Lung (tissue), 12 donors: ENCODE measurements around the gene PSMG1. TPM values are rescaled to one million over a fixed set of nuclear protein-coding genes. Genes with fewer than 3 reads are reported as not detected.

ENCODE experiments used
- ATAC-seq: fragments of 200-7000 bp; cut with Tn5 transposase; one replicate; pipeline ENCODE4 v1.9.1; 2020; ENCODE audit warnings: moderate number of reproducible peaks; ENCODE audit not compliant: insufficient read depth, low FRiP score
- DNase-seq, 3 donors: peaks; one replicate each; pipeline ENCODE4 v3.0.0-alpha.2; 2013 to 2017
- H3K27ac ChIP-seq, 2 donors: one replicate each; pipeline ENCODE4 v1.5.1; 2013; ENCODE audit warnings: mild to moderate bottlenecking in 2 of 2, moderate library complexity in 2 of 2, control low read depth in 1 of 2, inconsistent platforms in 1 of 2, low read depth in 1 of 2, low read length in 1 of 2
- H3K27me3 ChIP-seq, 3 donors: one replicate each; pipeline ENCODE4 v1.5.1; 2013; ENCODE audit warnings: low read length in 2 of 3; ENCODE audit not compliant: control insufficient read depth in 3 of 3, insufficient read depth in 3 of 3
- H3K36me3 ChIP-seq, 4 donors: one replicate each; pipeline ENCODE4 v1.5.1; 2013; ENCODE audit warnings: low read length in 4 of 4, mild to moderate bottlenecking in 1 of 4, moderate library complexity in 1 of 4; ENCODE audit not compliant: control insufficient read depth in 4 of 4, insufficient read depth in 4 of 4
- H3K4me1 ChIP-seq, 5 donors: one replicate each; pipeline ENCODE4 v1.5.1; 2013; ENCODE audit warnings: low read length in 5 of 5, mild to moderate bottlenecking in 2 of 5, moderate library complexity in 1 of 5; ENCODE audit not compliant: control insufficient read depth in 5 of 5, insufficient read depth in 5 of 5
- H3K4me3 ChIP-seq: one replicate; pipeline ENCODE4 v1.5.1; 2013; ENCODE audit warnings: mild to moderate bottlenecking, control low read depth, moderate library complexity
- H3K9ac ChIP-seq, 2 donors: one replicate each; pipeline ENCODE4 v1.5.1; 2013; ENCODE audit warnings: low read length in 2 of 2, control low read depth in 1 of 2; ENCODE audit not compliant: insufficient read depth in 1 of 2
- H3K9me3 ChIP-seq, 4 donors: one replicate each; pipeline ENCODE4 v1.5.1; 2013; ENCODE audit warnings: low read length in 3 of 4, mild to moderate bottlenecking in 1 of 4, moderate library complexity in 1 of 4; ENCODE audit not compliant: control insufficient read depth in 4 of 4, insufficient read depth in 3 of 4
- WGBS, 2 donors: extraction: QIAGEN DNeasy Blood & Tissue Kit; methylation state at CpG; one replicate each; pipeline ENCODE4 v1.1.7; 2013; 5-methylcytosine and 5-hydroxymethylcytosine counted together
- polyA plus RNA-seq, 2 donors: library from polyadenylated mRNA; stranded (reverse); fragments of 200-250 nt; gene quantifications; one replicate each; pipeline ENCODE4 v1.2.1, GENCODE V29; 2013
- total RNA-seq, 2 donors: library from RNA; depleted of rRNA in 1 of 2; stranded (reverse); fragments of >200 nt in 1 of 2; gene quantifications; one replicate each; pipeline ENCODE4 v1.2.1, GENCODE V29; 2014 to 2021
- TF ChIP-seq, protein P1 (sequence below): IDR thresholded peaks from 2 replicates; pipeline ENCODE4 v1.5.1; 2012; ENCODE audit warnings: mild to moderate bottlenecking; ENCODE audit errors: control extremely low read depth, extremely low read depth
- donor health status: control.
- donor health status: control.
- donor health status: Bipolar disorder and iron deficiency.
- donor health status: healthy.
- donor health status: DM: yes; HTN: yes; CAD: no.

PSMG1 gene
- total and polyA plus RNA-seq, 4 donors = 17.9 to 62.0 (median 34.5) TPM

DNA sequence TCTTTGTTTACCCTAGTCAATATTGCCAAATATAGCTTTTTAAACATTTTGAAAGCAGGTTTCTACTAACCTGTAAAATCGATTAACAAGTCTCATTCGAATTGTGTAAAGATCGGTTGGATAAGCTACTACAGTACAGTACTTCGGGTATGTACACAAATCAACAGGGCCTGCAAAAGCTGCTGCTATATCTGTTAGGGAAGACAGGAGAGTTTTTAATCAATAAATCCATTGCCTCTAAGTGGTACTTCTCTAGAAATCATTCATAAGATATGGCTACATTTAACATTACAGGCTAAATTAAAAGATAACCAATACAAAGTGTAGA, 34.8 kb upstream of the PSMG1 start:
- ATAC-seq = no peak
- WGBS, 2 donors = 90 to 95% methylated on average over 4 of the region's 4 CpGs
- H3K9ac ChIP-seq = no peak overlapping the region
- DNase-seq = no peak
- TF ChIP-seq, protein P1, sequence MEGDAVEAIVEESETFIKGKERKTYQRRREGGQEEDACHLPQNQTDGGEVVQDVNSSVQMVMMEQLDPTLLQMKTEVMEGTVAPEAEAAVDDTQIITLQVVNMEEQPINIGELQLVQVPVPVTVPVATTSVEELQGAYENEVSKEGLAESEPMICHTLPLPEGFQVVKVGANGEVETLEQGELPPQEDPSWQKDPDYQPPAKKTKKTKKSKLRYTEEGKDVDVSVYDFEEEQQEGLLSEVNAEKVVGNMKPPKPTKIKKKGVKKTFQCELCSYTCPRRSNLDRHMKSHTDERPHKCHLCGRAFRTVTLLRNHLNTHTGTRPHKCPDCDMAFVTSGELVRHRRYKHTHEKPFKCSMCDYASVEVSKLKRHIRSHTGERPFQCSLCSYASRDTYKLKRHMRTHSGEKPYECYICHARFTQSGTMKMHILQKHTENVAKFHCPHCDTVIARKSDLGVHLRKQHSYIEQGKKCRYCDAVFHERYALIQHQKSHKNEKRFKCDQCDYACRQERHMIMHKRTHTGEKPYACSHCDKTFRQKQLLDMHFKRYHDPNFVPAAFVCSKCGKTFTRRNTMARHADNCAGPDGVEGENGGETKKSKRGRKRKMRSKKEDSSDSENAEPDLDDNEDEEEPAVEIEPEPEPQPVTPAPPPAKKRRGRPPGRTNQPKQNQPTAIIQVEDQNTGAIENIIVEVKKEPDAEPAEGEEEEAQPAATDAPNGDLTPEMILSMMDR = no peak
- no peak overlapping the region for H3K4me3 ChIP-seq
- no peaks in the 10 kb centered on the region for H3K27me3 ChIP-seq
- peaks cover 0 to 5% (median 0%) of the 10 kb centered on the region in 5 donors for H3K4me1 ChIP-seq
- peaks cover 5 to 30% (median 8%) of the 10 kb centered on the region in 4 donors for H3K36me3 ChIP-seq
- H3K9me3 ChIP-seq = no peaks in the 10 kb centered on the region
- no peak overlapping the region for H3K27ac ChIP-seq

GRCh38 chr21:39217356-39218081, 34.3 kb upstream of the PSMG1 start:
- peaks cover 5 to 34% (median 8%) of the 10 kb centered on the region in 4 donors for H3K36me3 ChIP-seq

GRCh38 chr21:39216290-39216689, 33.0 kb upstream of the PSMG1 start:
- no peak for DNase-seq
- Histone ChIP-seq H3K4me3 (no peak overlapping the region), H3K36me3 (peaks cover 4 to 27% (median 10%) of the 10 kb centered on the region in 4 donors), H3K9me3 (no peaks in the 10 kb centered on the region), H3K9ac (no peak overlapping the region), H3K4me1 (peaks cover 0 to 5% (median 0%) of the 10 kb centered on the region in 5 donors), H3K27me3 (no peaks in the 10 kb centered on the region), H3K27ac (peak overlapping the region in 1 of 2 donors; percentile 40)
- ATAC-seq = no peak
- TF ChIP-seq, protein P1 = no peak
- WGBS, 2 donors = 68 to 83% methylated on average over 2 of the region's 2 CpGs

More at GRCh38 chr21:39217356-39218081, 34.3 kb upstream of the PSMG1 start:
- ATAC-seq = no peak
- Histone ChIP-seq H3K27ac (no peak overlapping the region), H3K27me3 (no peaks in the 10 kb centered on the region), H3K9me3 (no peaks in the 10 kb centered on the region), H3K4me1 (peaks cover 0 to 5% (median 0%) of the 10 kb centered on the region in 5 donors), H3K4me3 (no peak overlapping the region), H3K9ac (no peak overlapping the region)
- no peak for DNase-seq
- WGBS, 2 donors = 94 to 97% methylated on average over 3 of the region's 3 CpGs
- TF ChIP-seq, protein P1 = no peak
